SK-N-SH (cell line): ENCODE data around the gene INPP5A. TPM values are rescaled to one million over a fixed set of nuclear protein-coding genes. Genes with fewer than 3 reads are reported as not detected.

Experiments
- CTCF ChIA-PET: fragments of 300-600, 350-600 bp; formaldehyde crosslinking; extraction: SDS; loops from one replicate; lab custom pipeline; 2021; lab: Yijun Ruan, JAX
- POLR2A ChIA-PET: fragments of 350-600 bp; sonication (Branson Sonifier 250); formaldehyde crosslinking; extraction: SDS; loops from one replicate; lab custom pipeline; 2020; ENCODE audit warnings: antibody characterized with exemption, inconsistent platforms; lab: Yijun Ruan, JAX
- DNase-seq: peaks from one replicate; pipeline ENCODE4 v3.0.0; 2012
- H2AFZ ChIP-seq: fragments of 200-600 bp; sonication (generic); 2 replicates; pipeline ENCODE4 v1.8.1; 2016; ENCODE audit warnings: antibody characterized with exemption, mild to moderate bottlenecking, low read depth
- H3F3A ChIP-seq: fragments of 200-600 bp; sonication (generic); replicated peaks from 2 replicates; pipeline ENCODE3; 2016; ENCODE audit warnings: antibody characterized with exemption, mild to moderate bottlenecking; ENCODE audit not compliant: insufficient read depth
- H3K27ac ChIP-seq, 2 experiments: fragments of 200-500 bp in 1 of 2; fragments of 200-600 bp in 1 of 2; sonication (Bioruptor generic) in 1 of 2; sonication (generic), shearing (Covaris generic) in 1 of 2; 2 replicates each; pipeline versions ENCODE4 v1.5.1 to v1.6.1; 2014 to 2016; ENCODE audit warnings: low read depth in 2 of 2, inconsistent platforms in 1 of 2, low read length in 1 of 2, mild to moderate bottlenecking in 1 of 2, mixed read lengths in 1 of 2
- H3K27me3 ChIP-seq: fragments of 200-600 bp; sonication (generic), shearing (Covaris generic); 2 replicates; pipeline ENCODE4 v1.6.1; 2016; ENCODE audit warnings: mixed run types; ENCODE audit not compliant: insufficient read depth
- H3K36me3 ChIP-seq, 2 experiments: fragments of 200-500 bp in 1 of 2; fragments of 200-600 bp in 1 of 2; sonication (Bioruptor generic) in 1 of 2; sonication (generic) in 1 of 2; replicated peaks in 1 of 2; 2 replicates each; pipeline versions ENCODE3 to v1.5.1; 2014 to 2016; ENCODE audit warnings: low read length in 1 of 2, mild to moderate bottlenecking in 1 of 2; ENCODE audit not compliant: insufficient read depth in 2 of 2, control insufficient read depth in 1 of 2
- H3K4me1 ChIP-seq, 2 experiments: fragments of 200-500 bp in 1 of 2; fragments of 200-600 bp in 1 of 2; sonication (Bioruptor generic) in 1 of 2; sonication (generic), shearing (Covaris generic) in 1 of 2; 2 replicates each; pipeline versions ENCODE4 v1.5.1 to v1.6.1; 2014 to 2016; ENCODE audit warnings: low read depth in 1 of 2, low read length in 1 of 2, mixed run types in 1 of 2; ENCODE audit not compliant: insufficient read depth in 2 of 2, control insufficient read depth in 1 of 2
- H3K4me2 ChIP-seq: fragments of 200-600 bp; sonication (generic), shearing (Covaris generic); 2 replicates; pipeline ENCODE4 v1.6.1; 2017; ENCODE audit warnings: mixed run types
- H3K4me3 ChIP-seq, 2 experiments: fragments of 200-500 bp in 1 of 2; fragments of 200-600 bp in 1 of 2; sonication (Bioruptor generic) in 1 of 2; sonication (generic), shearing (Covaris generic) in 1 of 2; 2 replicates each; pipeline versions ENCODE4 v1.5.1 to v1.8.1; 2014 to 2016; ENCODE audit warnings: low read depth in 2 of 2, inconsistent platforms in 1 of 2, low read length in 1 of 2, mild to moderate bottlenecking in 1 of 2, mixed read lengths in 1 of 2, moderate library complexity in 1 of 2
- H3K79me2 ChIP-seq: fragments of 200-600 bp; sonication (generic); 2 replicates; pipeline ENCODE4 v1.8.1; 2017; ENCODE audit warnings: mild to moderate bottlenecking; ENCODE audit not compliant: insufficient read depth
- H3K9ac ChIP-seq: fragments of 200-600 bp; sonication (generic); 2 replicates; pipeline ENCODE4 v1.6.1; 2017; ENCODE audit warnings: mixed run types
- H3K9me2 ChIP-seq: fragments of 200-600 bp; sonication (generic); 2 replicates; pipeline ENCODE4 v1.6.1; 2017; ENCODE audit warnings: mixed run types
- H3K9me3 ChIP-seq: fragments of 200-600 bp; sonication (generic); 2 replicates; pipeline ENCODE4 v1.6.1; 2017; ENCODE audit warnings: mixed run types, mild to moderate bottlenecking, moderate library complexity
- H4K20me1 ChIP-seq: fragments of 200-600 bp; sonication (generic); 2 replicates; pipeline ENCODE4 v1.6.1; 2017; ENCODE audit warnings: mild to moderate bottlenecking, mixed run types; ENCODE audit not compliant: insufficient read depth
- CHD2 ChIP-seq: fragments of 150-350 bp; IDR thresholded peaks from 2 replicates; pipeline ENCODE4 v1.6.1; 2018; ENCODE audit warnings: low read length; ENCODE audit not compliant: partially characterized antibody
- EP300 ChIP-seq, 2 experiments: IDR thresholded peaks; 2 replicates each; pipeline versions ENCODE4 v1.4.0 to v1.6.1; 2012; ENCODE audit warnings: borderline replicate concordance in 1 of 2, low read depth in 1 of 2, low read length in 1 of 2
- FOSL2 ChIP-seq: IDR thresholded peaks from 2 replicates; pipeline ENCODE4 v1.4.0; 2012; ENCODE audit warnings: low read depth, mild to moderate bottlenecking, moderate library complexity, borderline replicate concordance
- FOXM1 ChIP-seq: IDR thresholded peaks from 2 replicates; pipeline ENCODE4 v1.4.0; 2012; ENCODE audit warnings: low read depth, mild to moderate bottlenecking
- GABPA ChIP-seq: IDR thresholded peaks from 2 replicates; pipeline ENCODE4 v1.4.0; 2012; ENCODE audit warnings: low read depth, mild to moderate bottlenecking
- MXI1 ChIP-seq: IDR thresholded peaks from 2 replicates; pipeline ENCODE4 v1.6.1; 2012; ENCODE audit warnings: mild to moderate bottlenecking, low read depth, low read length, improper control_type of control experiment
- NFIC ChIP-seq: IDR thresholded peaks from 2 replicates; pipeline ENCODE4 v1.4.0; 2012; ENCODE audit warnings: borderline replicate concordance
- SMC3 ChIP-seq: IDR thresholded peaks from 2 replicates; pipeline ENCODE4 v1.6.1; 2012; ENCODE audit warnings: low read depth, low read length, improper control_type of control experiment
- TEAD4 ChIP-seq: IDR thresholded peaks from 2 replicates; pipeline ENCODE4 v1.4.0; 2012; ENCODE audit warnings: mild to moderate bottlenecking, borderline replicate concordance; ENCODE audit not compliant: insufficient read depth
- WGBS: methylation state at CpG from one replicate; pipeline ENCODE4 v1.1.6; 2017; ENCODE audit warnings: low lambda C conversion rate; 5-methylcytosine and 5-hydroxymethylcytosine counted together
- polyA plus RNA-seq, 3 experiments: library from polyadenylated mRNA; depleted of rRNA; stranded (reverse); fragments of >200 nt; gene quantifications; 2 replicates each; pipeline ENCODE4 v1.2.3, GENCODE V29; 2012
- TF ChIP-seq, protein P1 (sequence below): fragments of 150-350 bp; IDR thresholded peaks from 2 replicates; pipeline ENCODE4 v1.6.1; 2017; ENCODE audit warnings: antibody characterized with exemption, low read length, low read depth, borderline replicate concordance

Gene INPP5A
- polyA plus RNA-seq, 1 of the 3 experiments (the other 2 are of a cell fraction) = 12.0 TPM

- Histone ChIP-seq H4K20me1 (0 out of 2 replicates have a peak, but pooled peaks cover 6% of the 10 kb centered on the region), H3F3A (no peaks in the 10 kb centered on the region), H3K79me2 (peaks cover 3% of the 10 kb centered on the region; the same call in 1 of the 2 replicates), H3K4me3 (no peak overlapping the region), H3K4me2 (no peak overlapping the region), H3K9ac (no peak overlapping the region), H3K36me3 (no peaks in the 10 kb centered on the region), H3K27me3 (no peaks in the 10 kb centered on the region), H3K27ac (no peak overlapping the region), H3K9me3 (no peaks in the 10 kb centered on the region), H2AFZ (no peak overlapping the region), H3K9me2 (no peaks in the 10 kb centered on the region), H3K4me1 (peaks cover 0 to 34% of the 10 kb centered on the region in 2 experiments; a peak in 1 of 4 replicates)
- ChIA-PET CTCF (no interaction called here), POLR2A (no interaction called here)
- WGBS = 93% methylated on average over 30 of the region's 30 CpGs
- no peak for TF ChIP-seq EP300 (IDR thresholded peaks at IDR 0.05; ENCODE audit: borderline replicate concordance in 1 of 2, low read depth in 1 of 2, low read length in 1 of 2)
- no peak for TF ChIP-seq MXI1
- no peak for TF ChIP-seq SMC3
- TF ChIP-seq, protein P1, sequence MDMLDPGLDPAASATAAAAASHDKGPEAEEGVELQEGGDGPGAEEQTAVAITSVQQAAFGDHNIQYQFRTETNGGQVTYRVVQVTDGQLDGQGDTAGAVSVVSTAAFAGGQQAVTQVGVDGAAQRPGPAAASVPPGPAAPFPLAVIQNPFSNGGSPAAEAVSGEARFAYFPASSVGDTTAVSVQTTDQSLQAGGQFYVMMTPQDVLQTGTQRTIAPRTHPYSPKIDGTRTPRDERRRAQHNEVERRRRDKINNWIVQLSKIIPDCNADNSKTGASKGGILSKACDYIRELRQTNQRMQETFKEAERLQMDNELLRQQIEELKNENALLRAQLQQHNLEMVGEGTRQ = no peak
- no peak for DNase-seq
These were observed 66.4 kb downstream of the INPP5A start for GRCh38 chr10:132603851-132604533.

GRCh38 chr10:132604686-132605085, 67.1 kb downstream of the INPP5A start:
- peaks cover 0 to 34% of the 10 kb centered on the region in 2 experiments; a peak in 1 of 4 replicates for H3K4me1 ChIP-seq
- H3K9ac ChIP-seq = no peak overlapping the region
- H3K36me3 ChIP-seq = no peaks in the 10 kb centered on the region
- H4K20me1 ChIP-seq = peaks cover 9% of the 10 kb centered on the region; the same call in 1 of the 2 replicates
- H3F3A ChIP-seq = no peaks in the 10 kb centered on the region
- CTCF ChIA-PET = no interaction called here
- H3K27me3 ChIP-seq = no peaks in the 10 kb centered on the region
- TF ChIP-seq TEAD4 (no peak), SMC3 (no peak)
- H2AFZ ChIP-seq = no peak overlapping the region
- no peaks in the 10 kb centered on the region for H3K9me3 ChIP-seq
- H3K9me2 ChIP-seq = no peaks in the 10 kb centered on the region
- no peak overlapping the region for H3K4me3 ChIP-seq
- peaks cover 3% of the 10 kb centered on the region; the same call in 1 of the 2 replicates for H3K79me2 ChIP-seq
- POLR2A ChIA-PET = no interaction called here
- DNase-seq = no peak
- H3K4me2 ChIP-seq = no peak overlapping the region
- H3K27ac ChIP-seq = no peak overlapping the region
- 60% methylated on average over 3 of the region's 3 CpGs for WGBS

GRCh38 chr10:132605390-132605789, 67.8 kb downstream of the INPP5A start:
- peaks cover 3% of the 10 kb centered on the region; the same call in 1 of the 2 replicates for H3K79me2 ChIP-seq
- H3K4me3 ChIP-seq = no peak overlapping the region
- H3K36me3 ChIP-seq = no peaks in the 10 kb centered on the region
- DNase-seq = no peak
- no peaks in the 10 kb centered on the region for H3K27me3 ChIP-seq
- POLR2A ChIA-PET = no interaction called here
- CTCF ChIA-PET = no interaction called here
- H2AFZ ChIP-seq = no peak overlapping the region
- no peaks in the 10 kb centered on the region for H3F3A ChIP-seq
- H3K27ac ChIP-seq = no peak overlapping the region
- no peak overlapping the region for H3K9ac ChIP-seq
- no peaks in the 10 kb centered on the region for H3K9me2 ChIP-seq
- no peaks in the 10 kb centered on the region for H3K9me3 ChIP-seq
- 72% methylated on average over 7 of the region's 8 CpGs for WGBS
- H3K4me1 ChIP-seq = peaks cover 0 to 34% of the 10 kb centered on the region in 2 experiments; a peak in 1 of 4 replicates
- H4K20me1 ChIP-seq = peaks cover 9% of the 10 kb centered on the region; the same call in 1 of the 2 replicates
- TF ChIP-seq CHD2 (no peak), GABPA (no peak), FOXM1 (no peak), MXI1 (no peak), FOSL2 (no peak), NFIC (no peak)
- no peak overlapping the region for H3K4me2 ChIP-seq
